Activated CD8-positive, alpha-beta memory T cell treated with anti-CD3 and anti-CD28 coated beads for 36 hours (primary cell): ENCODE data around the gene METTL2A. TPM values are rescaled to one million over a fixed set of nuclear protein-coding genes. Genes with fewer than 3 reads are reported as not detected.

Experiments
- total RNA-seq, 2 experiments: library from RNA; stranded (reverse); gene quantifications; one replicate each; pipeline ENCODE4 v1.2.3, GENCODE V29; 2021

Gene METTL2A
- total RNA-seq, 2 experiments from 2014 or later, result 37.9 to 39.0 TPM

Other genes with a start within 250 kb of the METTL2A start
- not detected for gene EFCAB3, start 43.3 kb upstream of the METTL2A start, total RNA-seq
- gene TLK2, start 54.9 kb downstream of the METTL2A start, total RNA-seq, result 10 to 100 TPM; 34.9 to 40.3 TPM
- 1 to 10 TPM; 4.5 to 4.7 TPM for gene MRC2, start 203.8 kb downstream of the METTL2A start, total RNA-seq